Stimulated activated CD8-positive, alpha-beta memory T cell treated with anti-CD3 and anti-CD28 coated beads, Interleukin-2, amount 100 ng/mL, for 1 hour (primary cell): ENCODE measurements around the gene COL8A1.

Experiments
- DNase-seq, 2 donors: peaks; one replicate each; pipeline ENCODE4 v3.0.0-alpha.2; 2020; ENCODE audit warnings: low read depth in 2 of 2

COL8A1 gene

GRCh38 chr3:99843590-99844258, 205.3 kb downstream of the COL8A1 start:
- no peak for DNase-seq

GRCh38 chr3:99845331-99845730, 206.9 kb downstream of the COL8A1 start:
- no peak for DNase-seq

DNA sequence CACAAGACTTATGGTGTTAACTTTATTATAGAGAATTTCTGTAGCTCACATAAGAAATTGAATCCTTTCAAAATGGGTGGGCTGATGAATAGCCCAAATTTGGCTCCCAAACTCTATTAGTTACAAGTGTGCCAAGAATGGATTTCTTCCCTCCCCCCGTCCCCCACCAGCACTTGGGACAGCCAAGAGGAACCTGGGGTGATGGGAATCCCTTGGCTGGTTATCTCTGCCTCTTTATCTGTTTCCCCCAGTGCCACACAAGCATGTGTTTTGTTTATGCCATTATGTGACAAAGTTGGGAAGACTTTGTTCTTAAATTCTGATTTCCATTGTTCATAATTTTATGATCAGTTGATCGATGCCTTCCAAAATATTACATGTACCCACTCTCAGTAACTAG, 207.6 kb downstream of the COL8A1 start:
- no peak for DNase-seq

DNA sequence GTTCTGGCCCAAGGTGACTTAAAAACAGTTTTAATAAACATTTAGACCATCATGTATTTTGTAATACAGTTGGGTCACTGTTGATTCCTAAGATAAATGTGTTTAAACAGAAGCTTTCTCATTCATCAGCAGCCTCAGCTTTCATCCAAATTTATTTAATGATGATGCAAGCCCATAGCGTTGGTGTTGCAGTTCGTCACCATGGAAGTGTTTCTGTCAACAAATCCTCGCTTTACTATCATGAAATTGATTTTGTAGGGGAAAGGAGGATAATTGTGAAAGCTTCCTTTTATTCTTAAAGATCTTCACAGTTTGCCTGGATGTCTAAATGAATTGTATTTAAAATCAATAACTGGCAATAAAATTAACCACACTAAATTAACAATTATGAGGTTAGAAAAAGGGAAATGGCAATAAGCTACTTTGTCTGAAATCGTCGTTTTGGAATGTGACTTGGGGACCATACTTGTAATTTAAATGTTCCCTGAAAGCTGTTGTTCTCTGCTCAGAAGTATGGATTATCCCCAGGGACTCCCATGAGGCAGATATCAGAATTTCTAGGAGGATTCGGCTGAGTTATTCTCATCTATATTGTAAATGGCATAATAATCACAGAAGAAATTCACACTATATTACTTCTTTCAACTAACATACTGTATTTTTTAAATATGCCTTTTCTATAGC, 208.2 kb downstream of the COL8A1 start:
- no peak for DNase-seq

GRCh38 chr3:99848433-99848832, 210.0 kb downstream of the COL8A1 start:
- no peak for DNase-seq
